Neural crest cell (in vitro differentiated cells): Measurements from ENCODE around the gene OSER1. TPM values are rescaled to one million over a fixed set of nuclear protein-coding genes. Genes with fewer than 3 reads are reported as not detected.

Source experiments
- DNase-seq: peaks from one replicate; pipeline ENCODE4 v3.0.0; 2021; ENCODE audit warnings: low read depth, mixed read lengths, low spot score
- H3K27ac Mint-ChIP-seq: one replicate; pipeline ENCODE4 v1.8.0; 2021; ENCODE audit warnings: mild to moderate bottlenecking, mixed read lengths; ENCODE audit not compliant: unreplicated experiment
- H3K27me3 Mint-ChIP-seq: 2 replicates; pipeline ENCODE4 v1.8.0; 2021; ENCODE audit warnings: low read depth, mild to moderate bottlenecking, mixed read lengths
- H3K36me3 Mint-ChIP-seq: 2 replicates; pipeline ENCODE4 v1.8.0; 2021; ENCODE audit warnings: low read depth, mild to moderate bottlenecking, mixed read lengths
- H3K4me1 Mint-ChIP-seq: 2 replicates; pipeline ENCODE4 v1.8.0; 2021; ENCODE audit warnings: mixed read lengths
- H3K4me3 Mint-ChIP-seq: one replicate; pipeline ENCODE4 v1.8.0; 2021; ENCODE audit warnings: mild to moderate bottlenecking, mixed read lengths
- H3K9me3 Mint-ChIP-seq: 2 replicates; pipeline ENCODE4 v1.8.0; 2021; ENCODE audit warnings: mixed read lengths
- total RNA-seq: library from RNA; stranded (reverse); gene quantifications from 2 replicates; pipeline ENCODE4 v1.2.1, GENCODE V29; 2021
- TF ChIP-seq, protein P1 (sequence below): fragments of 200-600 bp; sonication (generic); conservative IDR thresholded peaks from 2 replicates; pipeline ENCODE4 v1.5.0; 2021; ENCODE audit warnings: antibody characterized with exemption, mild to moderate bottlenecking

OSER1 gene
- total RNA-seq, 1 donor from 2014 or later, result 26.6 TPM

DNA sequence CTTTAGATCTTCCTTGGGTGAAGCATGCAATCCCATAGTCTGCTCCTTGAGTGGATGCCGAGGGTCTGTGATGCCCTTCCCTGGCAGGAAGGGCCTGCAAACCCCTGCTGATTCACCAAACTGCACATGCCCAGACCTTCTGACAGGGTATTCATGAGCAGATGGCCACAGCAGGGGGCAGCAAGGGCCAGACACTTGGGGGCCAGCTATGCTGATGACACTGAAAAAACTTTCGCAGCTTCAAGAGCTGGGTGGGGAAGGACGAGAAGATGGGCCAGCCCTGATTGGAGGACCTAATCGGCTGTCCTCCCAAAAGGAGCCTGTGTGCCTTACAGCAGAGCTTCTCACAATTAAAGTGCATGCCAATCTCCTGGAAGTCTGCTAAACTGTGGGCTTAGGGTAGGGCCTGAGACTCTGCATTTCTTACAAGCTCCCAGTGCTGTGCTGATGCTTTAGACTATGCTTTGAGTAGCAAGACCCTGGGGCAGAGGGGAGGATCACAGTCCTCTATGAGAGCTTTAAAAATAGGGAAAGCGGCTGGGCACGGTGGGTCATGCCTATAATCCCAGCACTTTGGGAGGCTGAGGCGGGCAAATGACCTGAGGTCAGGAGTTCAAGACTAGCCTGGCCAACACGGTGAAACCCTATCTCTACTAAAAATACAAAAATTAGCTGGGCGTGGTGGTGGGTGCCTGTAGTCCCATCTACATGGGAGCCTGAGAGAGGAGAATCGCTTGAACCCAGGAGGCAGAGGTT lies 21.3 kb upstream of the OSER1 start:
- H3K27me3 Mint-ChIP-seq, result no peaks in the 10 kb centered on the region
- peak overlapping the region; percentile 80 for H3K27ac Mint-ChIP-seq
- TF ChIP-seq, protein P1, sequence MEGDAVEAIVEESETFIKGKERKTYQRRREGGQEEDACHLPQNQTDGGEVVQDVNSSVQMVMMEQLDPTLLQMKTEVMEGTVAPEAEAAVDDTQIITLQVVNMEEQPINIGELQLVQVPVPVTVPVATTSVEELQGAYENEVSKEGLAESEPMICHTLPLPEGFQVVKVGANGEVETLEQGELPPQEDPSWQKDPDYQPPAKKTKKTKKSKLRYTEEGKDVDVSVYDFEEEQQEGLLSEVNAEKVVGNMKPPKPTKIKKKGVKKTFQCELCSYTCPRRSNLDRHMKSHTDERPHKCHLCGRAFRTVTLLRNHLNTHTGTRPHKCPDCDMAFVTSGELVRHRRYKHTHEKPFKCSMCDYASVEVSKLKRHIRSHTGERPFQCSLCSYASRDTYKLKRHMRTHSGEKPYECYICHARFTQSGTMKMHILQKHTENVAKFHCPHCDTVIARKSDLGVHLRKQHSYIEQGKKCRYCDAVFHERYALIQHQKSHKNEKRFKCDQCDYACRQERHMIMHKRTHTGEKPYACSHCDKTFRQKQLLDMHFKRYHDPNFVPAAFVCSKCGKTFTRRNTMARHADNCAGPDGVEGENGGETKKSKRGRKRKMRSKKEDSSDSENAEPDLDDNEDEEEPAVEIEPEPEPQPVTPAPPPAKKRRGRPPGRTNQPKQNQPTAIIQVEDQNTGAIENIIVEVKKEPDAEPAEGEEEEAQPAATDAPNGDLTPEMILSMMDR, result no peak
- no peak overlapping the region for H3K4me3 Mint-ChIP-seq
- H3K4me1 Mint-ChIP-seq, result peaks cover 11% of the 10 kb centered on the region
- H3K9me3 Mint-ChIP-seq, result no peaks in the 10 kb centered on the region
- H3K36me3 Mint-ChIP-seq, result no peaks in the 10 kb centered on the region
- no peak for DNase-seq

DNA sequence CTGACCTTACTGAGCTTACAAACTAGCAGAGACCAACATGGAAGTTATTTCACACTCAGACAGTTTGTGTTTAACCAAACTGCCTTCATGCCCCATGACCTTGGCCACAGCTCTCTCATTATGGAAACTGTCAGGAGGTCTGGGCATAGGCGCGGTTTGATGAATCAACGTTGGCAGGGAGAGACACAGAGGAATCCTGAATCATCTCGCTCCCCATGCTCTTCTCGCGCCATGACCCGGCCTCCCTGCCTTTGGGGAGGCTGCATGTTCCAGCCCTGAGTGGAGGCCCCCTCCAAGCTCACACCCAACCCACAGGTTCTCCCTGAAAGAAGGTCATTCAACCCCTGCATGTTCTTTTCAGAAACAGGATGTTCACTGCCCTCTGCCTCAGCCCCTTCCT lies 20.6 kb upstream of the OSER1 start:
- H3K4me1 Mint-ChIP-seq, result peaks cover 11% of the 10 kb centered on the region
- peak overlapping the region; percentile 10 for H3K27ac Mint-ChIP-seq
- H3K4me3 Mint-ChIP-seq, result no peak overlapping the region
- no peaks in the 10 kb centered on the region for H3K36me3 Mint-ChIP-seq
- no peak for DNase-seq
- TF ChIP-seq, protein P1, result no peak
- H3K27me3 Mint-ChIP-seq, result no peaks in the 10 kb centered on the region
- no peaks in the 10 kb centered on the region for H3K9me3 Mint-ChIP-seq

DNA sequence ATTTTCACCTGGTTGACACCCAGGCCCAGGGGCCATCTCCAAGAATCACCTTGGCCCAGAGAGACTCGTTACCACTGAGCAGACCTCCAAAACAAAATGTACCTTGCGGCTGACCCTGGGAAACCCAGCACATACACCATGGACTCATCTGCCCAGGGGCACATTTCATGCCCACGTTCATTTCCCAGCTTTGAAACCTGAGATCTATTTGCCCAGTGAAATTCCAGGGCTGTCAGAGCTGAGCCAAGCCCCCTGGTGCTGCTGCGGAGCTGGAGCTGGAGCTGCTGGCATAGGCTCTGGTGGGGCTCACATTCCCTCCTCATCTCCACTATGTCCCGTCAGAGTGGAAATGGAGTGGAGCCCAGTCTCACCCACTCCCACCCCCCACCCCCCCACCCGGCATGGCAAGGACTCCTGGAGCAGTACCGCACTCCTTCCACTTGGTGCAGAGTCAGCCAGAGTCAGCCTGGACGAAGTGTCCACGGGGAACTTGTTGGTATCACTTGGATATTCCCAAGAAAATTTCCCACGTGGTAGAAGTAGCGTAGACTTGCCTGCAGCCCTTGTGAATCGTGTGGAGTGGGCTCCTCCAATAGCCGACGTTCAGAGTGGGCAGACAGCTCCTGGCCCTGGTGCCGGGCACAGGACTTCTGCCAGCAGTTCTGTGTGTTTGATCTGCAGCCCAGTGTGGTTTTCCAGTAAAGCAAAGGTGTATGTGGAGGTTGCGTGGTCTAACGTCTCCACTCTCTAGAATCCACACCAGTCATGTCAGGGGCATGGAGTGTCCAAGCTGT lies 18.1 kb upstream of the OSER1 start:
- DNase-seq, result no peak
- no peaks in the 10 kb centered on the region for H3K9me3 Mint-ChIP-seq
- H3K36me3 Mint-ChIP-seq, result no peaks in the 10 kb centered on the region
- no peak overlapping the region for H3K4me3 Mint-ChIP-seq
- H3K27me3 Mint-ChIP-seq, result no peaks in the 10 kb centered on the region
- H3K27ac Mint-ChIP-seq, result no peak overlapping the region
- H3K4me1 Mint-ChIP-seq, result peaks cover 11% of the 10 kb centered on the region
- TF ChIP-seq, protein P1, result no peak

DNA sequence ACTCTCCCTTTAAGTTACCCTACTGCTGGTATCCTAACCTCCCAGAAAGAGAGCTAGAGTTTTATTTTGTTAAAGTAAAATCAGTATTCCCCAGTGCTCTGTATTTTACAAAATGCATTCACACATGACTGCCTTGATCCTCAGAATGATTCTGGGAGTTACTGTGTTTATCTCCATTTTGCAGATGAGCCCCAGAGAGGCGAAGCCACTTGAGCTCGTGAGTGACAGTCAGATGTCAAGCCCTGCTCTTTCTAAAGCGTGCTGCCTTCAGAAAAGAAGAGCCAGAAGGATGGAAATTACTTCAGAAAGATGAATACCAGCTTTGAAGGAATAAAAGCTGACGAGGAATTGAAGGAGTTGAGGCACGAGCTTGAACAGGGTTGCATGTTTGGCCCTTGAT lies 14.1 kb upstream of the OSER1 start:
- peak overlapping the region; percentile 75 for H3K27ac Mint-ChIP-seq
- no peaks in the 10 kb centered on the region for H3K27me3 Mint-ChIP-seq
- peaks cover 2% of the 10 kb centered on the region for H3K4me1 Mint-ChIP-seq
- no peak for DNase-seq
- H3K9me3 Mint-ChIP-seq, result no peaks in the 10 kb centered on the region
- no peak overlapping the region for H3K4me3 Mint-ChIP-seq
- TF ChIP-seq, protein P1, result no peak
- H3K36me3 Mint-ChIP-seq, result no peaks in the 10 kb centered on the region

DNA sequence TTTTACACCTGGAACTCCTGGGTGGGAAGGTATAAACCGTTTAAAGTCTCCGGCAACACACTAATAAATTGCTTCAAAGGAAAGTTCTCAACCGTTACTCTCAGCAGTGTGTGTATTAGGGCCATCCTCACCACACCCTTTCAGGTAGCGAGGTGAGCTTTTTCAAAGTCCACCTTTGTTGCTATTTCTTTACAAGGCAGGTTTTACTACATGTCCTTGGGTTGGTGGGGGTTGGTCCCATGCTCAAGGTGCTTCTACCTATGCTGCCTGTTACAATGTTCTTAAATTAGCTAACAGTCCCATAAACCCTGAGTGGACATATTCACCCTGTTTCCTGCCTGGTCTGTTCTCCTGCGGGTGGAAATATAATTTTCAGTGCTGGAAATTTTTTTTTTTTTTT lies 13.2 kb upstream of the OSER1 start:
- peaks cover 5% of the 10 kb centered on the region for H3K4me1 Mint-ChIP-seq

More for the DNA sequence above, 13.2 kb upstream of the OSER1 start:
- no peaks in the 10 kb centered on the region for H3K36me3 Mint-ChIP-seq
- H3K4me3 Mint-ChIP-seq, result no peak overlapping the region
- DNase-seq, result no peak
- H3K27me3 Mint-ChIP-seq, result no peaks in the 10 kb centered on the region
- no peaks in the 10 kb centered on the region for H3K9me3 Mint-ChIP-seq
- TF ChIP-seq, protein P1, result no peak
- H3K27ac Mint-ChIP-seq, result no peak overlapping the region
